A172 (cell line): Measurements from ENCODE around the gene SMIM41. TPM values are rescaled to one million over a fixed set of nuclear protein-coding genes. Genes with fewer than 3 reads are reported as not detected.

Source experiments
- DNase-seq: peaks from one replicate; pipeline ENCODE4 v3.0.0-alpha.2; 2015; ENCODE audit warnings: low spot score
- total RNA-seq: library from RNA; depleted of rRNA; stranded (reverse); fragments of >200 nt; shearing (Covaris generic); gene quantifications from 2 replicates; pipeline ENCODE4 v1.2.3, GENCODE V29; 2014

Gene SMIM41
- total RNA-seq, 1 experiment from 2014 or later, result not detected

DNA sequence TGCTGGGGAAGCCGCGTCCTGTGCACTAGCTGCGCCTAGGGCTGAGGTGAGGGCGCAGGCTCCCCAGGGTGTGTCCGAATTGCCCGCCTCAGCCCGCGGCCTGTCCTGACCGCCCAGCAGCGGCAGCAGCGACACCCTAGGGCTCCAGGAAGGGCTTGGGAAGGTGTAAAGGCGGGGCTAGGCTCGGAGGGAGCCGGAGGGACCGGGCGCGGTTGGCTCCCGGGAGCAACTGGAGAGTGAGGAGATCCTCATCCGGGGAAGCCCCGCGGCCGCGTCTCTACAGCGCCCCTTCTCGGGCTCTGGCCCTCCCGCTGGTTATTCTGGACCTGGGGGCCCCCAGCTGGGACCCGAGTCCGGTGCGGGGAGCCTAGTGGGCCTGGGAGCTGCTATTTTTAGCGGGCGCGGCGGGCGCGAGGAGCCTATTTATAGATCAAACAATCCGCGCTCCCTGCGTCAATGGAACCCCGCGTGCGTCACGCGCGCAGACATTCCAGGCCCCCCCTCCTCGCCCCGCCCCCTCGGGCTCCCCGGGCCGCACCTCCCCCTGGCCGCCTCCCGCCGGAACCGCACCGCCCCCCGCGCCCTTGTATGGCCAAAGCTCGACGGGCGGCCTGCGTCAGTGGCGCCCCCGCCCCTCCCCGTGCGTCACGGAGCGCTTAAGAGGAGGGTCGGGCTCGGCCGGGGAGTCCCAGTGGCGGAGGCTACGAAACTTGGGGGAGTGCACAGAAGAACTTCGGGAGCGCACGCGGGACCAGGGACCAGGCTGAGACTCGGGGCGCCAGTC, 28.6 kb upstream of the SMIM41 start, which contains the start of gene NR4A1:
Gene NR4A1, plus strand, starts transcription at position 685 of the 784 bp plus-strand sequence. CDS start 2,887 bp downstream, outside the sequence.
- DNase-seq, result peak; percentile 70

DNA sequence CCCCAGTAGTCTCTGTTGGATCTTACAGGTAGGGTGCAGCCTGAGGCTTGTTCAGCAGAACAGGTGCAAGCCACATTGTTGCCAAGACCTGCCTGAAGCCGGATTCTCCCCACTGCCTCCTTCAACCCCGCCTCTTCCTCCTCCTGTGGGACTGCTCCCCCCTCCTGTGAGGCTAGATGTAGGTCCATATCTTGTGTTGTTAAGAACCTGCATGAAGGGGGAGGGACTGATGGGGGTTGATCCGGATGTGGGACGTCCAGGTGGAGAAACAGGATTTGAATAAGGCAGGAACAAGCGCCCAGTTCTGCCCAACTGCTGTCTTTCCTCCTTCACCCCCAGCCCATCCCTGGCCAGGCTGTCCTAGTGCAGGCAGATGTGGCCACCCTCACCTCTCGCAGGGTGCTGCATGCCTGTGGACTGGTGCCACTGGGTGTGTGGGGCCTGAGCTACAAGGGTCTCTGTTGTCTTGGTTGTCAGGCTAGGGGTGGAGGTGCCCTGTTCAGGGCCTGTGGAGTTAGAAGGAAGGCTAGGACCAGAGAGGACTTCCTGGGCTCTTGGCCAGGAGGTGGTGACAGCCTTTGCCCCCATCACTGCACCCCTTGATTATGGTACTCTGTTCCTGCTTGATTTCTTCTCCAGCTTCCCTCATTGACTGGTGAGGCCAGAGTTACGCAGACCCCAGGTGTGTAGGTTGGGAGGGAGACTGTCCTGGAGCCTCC, 26.9 kb upstream of the SMIM41 start:
- no peak for DNase-seq

DNA sequence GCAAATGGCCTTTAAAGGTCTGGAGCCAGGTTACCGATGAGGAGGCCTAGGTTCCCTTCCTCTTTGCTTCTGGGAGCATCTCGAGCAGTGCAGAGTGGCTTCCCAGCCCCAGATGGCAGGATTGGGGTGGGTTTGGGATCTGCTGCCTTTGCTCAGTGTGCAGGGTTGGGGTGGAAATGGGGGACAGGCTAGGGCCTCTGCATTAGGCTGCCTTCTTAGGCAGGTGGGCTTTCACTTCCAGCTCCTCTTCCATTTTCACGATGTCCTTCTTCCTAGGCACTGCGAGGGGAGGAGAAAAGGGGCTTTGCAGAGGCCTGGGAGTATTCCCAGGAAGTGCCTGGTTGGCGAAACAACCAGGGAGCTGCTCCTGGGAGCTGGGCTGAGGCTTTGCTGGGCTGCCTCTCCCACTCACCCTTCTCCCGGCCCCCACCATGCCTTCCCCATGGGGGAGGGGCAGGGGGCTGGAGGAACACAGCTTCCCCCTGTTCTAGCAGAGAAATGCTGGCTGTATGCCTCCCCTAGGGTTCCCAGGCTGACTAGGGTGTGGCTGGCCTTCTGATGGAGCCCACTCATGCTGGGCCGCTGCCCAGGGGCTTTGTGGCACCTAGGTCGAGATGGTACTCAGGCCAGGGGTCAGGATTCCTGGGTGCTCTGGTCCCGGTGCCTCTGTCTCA, 25.8 kb upstream of the SMIM41 start:
- DNase-seq, result no peak

DNA sequence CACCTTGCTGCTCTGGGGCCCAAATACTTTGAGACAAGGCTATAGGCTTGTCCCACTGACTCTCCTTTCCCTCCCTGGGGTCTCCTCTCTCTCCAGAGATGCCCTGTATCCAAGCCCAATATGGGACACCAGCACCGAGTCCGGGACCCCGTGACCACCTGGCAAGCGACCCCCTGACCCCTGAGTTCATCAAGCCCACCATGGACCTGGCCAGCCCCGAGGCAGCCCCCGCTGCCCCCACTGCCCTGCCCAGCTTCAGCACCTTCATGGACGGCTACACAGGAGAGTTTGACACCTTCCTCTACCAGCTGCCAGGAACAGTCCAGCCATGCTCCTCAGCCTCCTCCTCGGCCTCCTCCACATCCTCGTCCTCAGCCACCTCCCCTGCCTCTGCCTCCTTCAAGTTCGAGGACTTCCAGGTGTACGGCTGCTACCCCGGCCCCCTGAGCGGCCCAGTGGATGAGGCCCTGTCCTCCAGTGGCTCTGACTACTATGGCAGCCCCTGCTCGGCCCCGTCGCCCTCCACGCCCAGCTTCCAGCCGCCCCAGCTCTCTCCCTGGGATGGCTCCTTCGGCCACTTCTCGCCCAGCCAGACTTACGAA, 25.2 kb upstream of the SMIM41 start:
- DNase-seq, result no peak

DNA sequence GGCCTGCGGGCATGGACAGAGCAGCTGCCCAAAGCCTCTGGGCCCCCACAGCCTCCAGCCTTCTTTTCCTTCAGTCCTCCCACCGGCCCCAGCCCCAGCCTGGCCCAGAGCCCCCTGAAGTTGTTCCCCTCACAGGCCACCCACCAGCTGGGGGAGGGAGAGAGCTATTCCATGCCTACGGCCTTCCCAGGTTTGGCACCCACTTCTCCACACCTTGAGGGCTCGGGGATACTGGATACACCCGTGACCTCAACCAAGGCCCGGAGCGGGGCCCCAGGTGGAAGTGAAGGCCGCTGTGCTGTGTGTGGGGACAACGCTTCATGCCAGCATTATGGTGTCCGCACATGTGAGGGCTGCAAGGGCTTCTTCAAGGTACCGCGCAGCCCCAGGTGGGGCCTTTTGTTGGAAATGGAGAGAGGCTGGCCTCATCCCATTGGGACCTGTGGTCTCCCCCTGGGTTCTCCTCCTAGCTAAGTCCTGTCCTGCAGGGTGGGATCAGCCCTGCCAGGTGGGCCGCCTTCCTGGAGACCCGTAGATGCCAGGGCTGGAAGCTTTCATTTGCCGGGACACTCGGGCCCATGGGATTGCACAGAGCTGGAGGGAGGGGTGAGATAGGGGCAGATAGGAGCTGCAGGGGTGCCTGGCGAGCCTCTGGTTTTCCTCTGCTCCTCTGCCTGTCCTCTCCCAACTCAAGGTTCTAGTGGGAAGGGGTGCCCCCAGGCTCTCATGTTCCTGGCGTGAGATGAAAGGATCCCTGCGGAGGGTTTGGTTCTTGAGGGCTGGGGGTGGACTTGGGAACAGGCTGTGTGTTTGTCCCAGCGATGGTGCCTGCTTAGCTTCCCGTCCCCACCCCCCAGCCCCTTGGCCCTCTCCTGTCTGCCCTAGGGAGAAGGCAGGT, 24.4 kb upstream of the SMIM41 start:
- no peak for DNase-seq

DNA sequence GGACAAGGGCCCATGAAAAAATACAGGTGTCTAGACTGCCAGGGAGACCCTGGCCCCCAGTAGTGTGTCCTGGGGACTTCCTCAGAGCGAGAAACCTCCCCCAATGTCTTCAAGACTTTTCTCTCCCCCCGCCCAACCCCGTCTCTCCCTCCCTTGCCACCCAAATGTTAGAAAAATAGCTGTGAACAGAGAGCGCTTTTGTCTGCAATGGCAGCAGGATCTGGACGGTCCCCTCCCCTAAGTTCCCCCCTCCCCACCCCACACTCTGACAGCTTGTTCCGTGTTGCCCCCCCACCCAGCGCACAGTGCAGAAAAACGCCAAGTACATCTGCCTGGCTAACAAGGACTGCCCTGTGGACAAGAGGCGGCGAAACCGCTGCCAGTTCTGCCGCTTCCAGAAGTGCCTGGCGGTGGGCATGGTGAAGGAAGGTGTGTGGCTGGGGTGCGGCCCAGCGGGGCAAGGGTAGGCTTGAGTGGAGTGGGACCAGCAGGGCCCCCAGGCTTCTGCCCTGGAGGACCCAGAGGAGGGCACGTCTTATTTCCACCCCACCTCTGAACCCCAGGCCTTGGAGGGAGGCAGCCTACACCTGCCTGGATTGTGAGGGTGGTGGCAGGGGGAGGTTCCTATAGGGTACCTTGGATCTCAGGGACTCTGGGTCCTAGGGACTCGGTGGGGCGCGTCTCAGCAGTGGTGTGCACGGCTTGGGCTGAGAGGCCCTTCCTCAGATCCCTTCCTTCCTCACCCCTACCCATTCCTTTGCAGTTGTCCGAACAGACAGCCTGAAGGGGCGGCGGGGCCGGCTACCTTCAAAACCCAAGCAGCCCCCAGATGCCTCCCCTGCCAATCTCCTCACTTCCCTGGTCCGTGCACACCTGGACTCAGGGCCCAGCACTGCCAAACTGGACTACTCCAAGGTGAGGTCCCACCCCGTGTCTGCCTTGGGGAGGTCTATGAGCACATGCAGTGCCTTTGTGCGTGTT, 23.5 kb upstream of the SMIM41 start:
- DNase-seq, result no peak

DNA sequence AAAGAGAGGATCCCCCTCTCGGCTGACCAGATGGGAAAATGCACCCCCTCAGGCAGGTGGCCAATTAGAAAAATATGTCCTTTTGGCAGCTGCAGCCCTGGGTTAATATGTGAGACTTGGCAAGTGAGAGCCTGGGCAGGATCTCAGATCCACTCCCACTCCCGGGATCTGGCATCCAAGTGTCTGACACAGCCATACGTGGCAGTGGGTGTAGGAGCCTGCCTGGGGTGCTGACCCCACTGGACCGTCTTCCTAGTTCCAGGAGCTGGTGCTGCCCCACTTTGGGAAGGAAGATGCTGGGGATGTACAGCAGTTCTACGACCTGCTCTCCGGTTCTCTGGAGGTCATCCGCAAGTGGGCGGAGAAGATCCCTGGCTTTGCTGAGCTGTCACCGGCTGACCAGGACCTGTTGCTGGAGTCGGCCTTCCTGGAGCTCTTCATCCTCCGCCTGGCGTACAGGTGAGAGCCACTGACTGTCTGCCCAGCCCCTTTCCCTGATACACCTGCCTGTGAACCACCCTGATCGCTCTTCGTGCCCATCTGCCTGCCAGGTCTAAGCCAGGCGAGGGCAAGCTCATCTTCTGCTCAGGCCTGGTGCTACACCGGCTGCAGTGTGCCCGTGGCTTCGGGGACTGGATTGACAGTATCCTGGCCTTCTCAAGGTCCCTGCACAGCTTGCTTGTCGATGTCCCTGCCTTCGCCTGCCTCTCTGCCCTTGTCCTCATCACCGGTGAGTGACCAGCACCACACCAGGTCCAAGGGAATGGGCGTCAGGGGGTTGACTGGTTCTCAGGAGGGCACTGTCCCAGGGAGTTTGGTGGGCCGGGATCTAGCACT, 22.5 kb upstream of the SMIM41 start:
- DNase-seq, result no peak

DNA sequence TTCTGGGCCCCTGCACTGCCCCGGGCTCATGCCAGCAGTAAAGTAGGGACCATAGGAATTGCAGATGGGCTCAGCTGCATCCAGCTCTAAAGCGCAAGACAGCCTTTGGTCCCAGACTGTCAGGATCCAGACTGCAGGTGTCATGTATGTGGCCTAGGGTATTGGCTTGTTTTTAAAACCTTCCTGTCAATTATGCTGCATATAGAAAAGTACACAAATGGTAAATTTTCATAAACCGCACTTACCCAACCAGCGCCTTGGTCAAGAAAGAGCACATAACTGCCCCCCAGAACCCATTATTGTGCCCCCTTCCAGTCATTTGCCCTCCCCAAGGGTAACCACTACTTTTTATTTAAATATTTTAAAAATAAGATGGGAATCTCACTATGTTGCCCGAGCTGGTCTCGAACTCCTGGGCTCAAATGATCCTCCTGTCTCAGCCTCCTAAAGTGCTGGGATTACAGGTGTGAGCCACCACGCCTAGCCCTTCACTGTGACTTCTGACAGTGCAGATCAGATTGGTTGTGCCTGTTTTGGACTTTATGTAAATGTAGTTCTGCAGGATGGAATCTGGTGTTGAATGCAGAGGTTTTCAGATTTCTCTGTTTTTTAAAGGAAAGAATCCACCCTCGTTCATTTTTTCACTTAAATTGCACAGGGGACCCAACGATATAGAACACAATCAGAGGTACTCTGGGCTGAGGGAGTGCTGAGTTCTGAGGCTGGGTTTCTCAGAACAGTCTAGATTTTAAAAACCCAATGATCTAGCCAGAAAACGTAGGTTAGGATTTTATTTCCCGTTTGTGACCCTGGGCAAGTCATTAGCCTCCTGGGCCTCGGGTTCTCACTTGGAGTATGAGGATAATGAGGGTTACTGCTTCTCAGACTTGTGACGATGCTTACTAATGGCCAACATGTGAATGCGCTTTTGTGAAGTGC, 21.6 kb upstream of the SMIM41 start:
- DNase-seq, result no peak

DNA sequence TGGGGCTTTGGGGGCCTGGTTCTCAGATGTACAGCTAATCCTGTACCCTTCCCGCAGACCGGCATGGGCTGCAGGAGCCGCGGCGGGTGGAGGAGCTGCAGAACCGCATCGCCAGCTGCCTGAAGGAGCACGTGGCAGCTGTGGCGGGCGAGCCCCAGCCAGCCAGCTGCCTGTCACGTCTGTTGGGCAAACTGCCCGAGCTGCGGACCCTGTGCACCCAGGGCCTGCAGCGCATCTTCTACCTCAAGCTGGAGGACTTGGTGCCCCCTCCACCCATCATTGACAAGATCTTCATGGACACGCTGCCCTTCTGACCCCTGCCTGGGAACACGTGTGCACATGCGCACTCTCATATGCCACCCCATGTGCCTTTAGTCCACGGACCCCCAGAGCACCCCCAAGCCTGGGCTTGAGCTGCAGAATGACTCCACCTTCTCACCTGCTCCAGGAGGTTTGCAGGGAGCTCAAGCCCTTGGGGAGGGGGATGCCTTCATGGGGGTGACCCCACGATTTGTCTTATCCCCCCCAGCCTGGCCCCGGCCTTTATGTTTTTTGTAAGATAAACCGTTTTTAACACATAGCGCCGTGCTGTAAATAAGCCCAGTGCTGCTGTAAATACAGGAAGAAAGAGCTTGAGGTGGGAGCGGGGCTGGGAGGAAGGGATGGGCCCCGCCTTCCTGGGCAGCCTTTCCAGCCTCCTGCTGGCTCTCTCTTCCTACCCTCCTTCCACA, 20.7 kb upstream of the SMIM41 start:
- no peak for DNase-seq

DNA sequence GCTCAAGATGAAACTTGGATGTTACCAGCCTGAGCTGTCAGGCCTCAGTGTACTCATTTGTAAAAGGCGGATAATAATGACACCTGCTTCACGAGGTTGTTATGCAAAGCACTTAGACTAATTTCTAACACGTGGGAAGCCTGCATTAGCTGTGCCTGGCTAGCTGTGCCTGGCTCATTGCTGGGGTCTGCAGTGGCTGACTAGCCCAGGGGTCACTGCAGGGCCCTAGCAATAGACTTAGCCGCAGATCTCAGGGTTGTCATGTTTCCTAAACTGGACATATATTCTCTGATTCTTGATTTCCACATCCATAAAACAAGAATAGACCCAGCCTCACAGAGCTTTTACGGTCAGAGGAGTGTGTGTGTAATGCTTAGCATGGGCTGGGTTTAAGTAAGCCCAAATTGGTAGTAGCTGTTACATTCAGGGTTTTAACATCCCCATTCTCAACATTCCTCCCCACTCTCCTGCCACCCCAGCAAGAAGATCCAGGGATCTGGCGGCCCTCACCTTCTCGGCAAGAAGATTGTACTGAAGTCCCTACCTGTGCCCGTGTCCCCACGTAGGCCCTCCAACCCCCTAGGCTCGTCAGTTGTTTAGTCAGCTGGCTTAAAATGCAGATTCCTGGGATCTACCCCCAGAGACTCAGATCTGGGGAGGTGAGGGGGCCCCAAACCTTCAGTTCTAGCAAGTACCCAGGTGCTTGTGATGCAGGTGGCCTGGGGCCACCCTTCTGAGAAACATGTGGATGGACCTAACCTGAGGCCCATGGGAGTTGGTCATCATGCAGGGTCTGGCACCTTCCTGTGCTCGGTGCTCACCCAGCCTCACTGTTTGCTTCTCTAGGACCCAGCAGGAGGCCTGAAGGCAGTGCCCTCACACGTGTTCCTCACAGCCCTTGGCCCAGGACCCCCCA, 19.7 kb upstream of the SMIM41 start:
- no peak for DNase-seq

DNA sequence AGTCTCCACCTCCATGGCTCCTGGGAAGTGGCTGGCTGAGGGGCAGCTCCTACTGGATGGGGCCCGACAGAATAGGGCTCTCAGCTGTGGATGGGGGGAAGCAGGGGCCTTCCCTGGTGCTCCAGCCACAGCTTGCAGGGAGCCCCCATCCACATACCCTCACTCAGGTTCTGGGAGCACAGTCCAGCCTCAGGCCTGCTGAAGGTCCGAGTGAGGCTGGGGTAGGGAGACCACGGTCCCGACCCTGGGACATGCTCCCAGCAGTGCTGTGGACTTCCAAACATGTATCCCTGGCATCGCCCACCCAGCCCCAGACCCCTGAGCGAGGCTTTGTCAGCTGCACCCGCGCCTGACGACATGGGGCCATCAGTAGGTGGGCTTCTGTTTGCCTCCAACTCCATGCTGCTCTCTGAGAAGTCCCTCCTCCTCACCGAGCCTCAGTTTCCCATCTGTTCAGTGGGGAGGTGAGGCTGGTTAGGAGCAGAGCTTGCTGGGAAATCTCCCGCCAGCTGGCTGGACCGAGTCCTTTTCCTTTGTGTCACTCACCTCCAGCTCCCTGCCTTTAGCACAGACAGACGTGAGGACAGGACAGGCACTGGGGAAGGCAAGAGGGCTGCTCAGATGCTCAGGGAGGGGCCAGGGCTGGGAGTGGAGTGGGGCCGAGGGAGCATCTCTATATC, 18.9 kb upstream of the SMIM41 start:
- no peak for DNase-seq

DNA sequence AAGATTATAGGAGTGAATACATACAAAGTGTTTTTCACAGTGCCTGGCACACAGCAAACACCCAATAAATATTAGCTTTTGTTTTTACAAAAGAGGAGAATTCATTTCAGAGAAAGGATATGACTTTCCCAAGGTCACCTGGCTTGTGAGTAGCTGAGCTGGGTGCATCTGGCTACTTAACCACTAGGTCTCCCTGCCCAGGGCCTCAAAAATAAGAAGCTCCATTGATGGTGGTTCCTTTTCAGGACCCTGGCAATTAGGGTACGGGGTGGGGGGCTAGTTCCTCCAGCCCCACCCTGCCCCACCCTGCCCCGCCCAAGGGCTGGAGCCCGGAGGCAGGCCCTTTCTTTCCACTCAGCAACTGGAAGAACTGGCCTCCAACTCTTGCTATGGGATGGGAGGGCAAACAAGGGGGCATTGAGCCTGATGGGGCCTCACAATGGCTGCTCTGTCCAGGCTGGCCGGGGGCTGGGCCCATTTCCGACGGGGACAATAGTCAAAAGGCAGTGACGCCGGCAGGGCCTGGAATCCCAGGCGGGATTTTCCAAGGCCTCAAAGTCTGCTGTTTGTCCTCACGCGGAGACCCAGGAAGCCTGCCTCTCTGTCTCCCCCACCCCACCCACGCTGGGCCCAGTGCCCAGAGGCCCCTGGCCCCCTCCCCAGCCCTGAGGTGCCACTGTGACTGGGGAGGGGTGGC, 17.9 kb upstream of the SMIM41 start:
- no peak for DNase-seq

DNA sequence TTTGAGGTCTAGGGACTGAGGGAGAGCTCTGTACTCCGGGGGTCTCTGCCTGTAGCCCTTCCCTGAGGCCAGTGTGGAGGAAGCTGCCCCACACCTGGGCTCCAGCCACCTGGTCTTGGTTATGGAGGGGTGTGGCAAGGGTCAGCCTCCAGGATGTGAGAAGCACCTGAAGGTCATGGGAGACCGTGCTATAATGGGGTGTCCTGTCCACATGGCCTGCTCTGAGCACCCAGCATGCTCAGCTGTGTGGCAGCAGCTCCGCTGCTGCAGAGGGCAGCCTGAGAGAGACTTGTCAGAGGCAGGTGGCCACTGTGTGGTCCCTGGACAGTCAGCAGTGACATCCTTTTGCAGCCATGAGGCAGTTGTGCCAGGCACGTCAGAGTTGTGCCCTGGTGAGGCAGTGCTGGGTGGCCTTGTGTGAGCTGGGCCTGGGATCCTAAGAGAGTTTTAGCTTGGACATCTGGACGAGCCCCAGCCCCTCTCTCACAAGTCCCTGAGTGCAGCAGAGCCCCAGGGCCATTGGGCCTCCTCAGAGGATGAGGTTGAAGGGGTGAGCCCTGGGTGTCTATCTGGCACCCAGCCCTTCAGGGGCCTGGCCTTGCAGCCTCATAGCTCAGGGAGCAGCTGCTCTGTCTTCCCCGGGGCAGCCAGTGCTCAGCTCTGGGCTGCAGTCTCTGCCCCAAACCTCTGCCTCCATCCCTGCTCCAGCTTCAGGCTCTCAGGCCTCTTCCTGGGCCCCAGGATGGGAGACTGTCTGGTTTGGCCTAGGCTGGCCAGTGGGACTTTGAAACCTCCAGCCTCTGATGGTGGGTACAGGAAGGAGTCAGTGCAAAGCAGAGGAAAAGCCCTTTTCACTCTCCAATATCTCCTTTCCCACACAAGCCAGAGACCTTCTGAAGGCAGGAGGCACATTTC, 17.1 kb upstream of the SMIM41 start:
- no peak for DNase-seq
